ENCODE measurements around the gene SMPD4.
"Not testable (repeated sequence)": the region's sequence is repeated elsewhere in the genome, so short reads cannot be mapped to it uniquely, and the experiment has no call there.

GRCh38 chr2:130127726-130128125 is 53.7 kb downstream of the SMPD4 start:
- not testable (repeated sequence) for TF ChIP-seq POLR2A (IDR thresholded peaks at IDR 0.05)
- TF ChIP-seq, protein P1, sequence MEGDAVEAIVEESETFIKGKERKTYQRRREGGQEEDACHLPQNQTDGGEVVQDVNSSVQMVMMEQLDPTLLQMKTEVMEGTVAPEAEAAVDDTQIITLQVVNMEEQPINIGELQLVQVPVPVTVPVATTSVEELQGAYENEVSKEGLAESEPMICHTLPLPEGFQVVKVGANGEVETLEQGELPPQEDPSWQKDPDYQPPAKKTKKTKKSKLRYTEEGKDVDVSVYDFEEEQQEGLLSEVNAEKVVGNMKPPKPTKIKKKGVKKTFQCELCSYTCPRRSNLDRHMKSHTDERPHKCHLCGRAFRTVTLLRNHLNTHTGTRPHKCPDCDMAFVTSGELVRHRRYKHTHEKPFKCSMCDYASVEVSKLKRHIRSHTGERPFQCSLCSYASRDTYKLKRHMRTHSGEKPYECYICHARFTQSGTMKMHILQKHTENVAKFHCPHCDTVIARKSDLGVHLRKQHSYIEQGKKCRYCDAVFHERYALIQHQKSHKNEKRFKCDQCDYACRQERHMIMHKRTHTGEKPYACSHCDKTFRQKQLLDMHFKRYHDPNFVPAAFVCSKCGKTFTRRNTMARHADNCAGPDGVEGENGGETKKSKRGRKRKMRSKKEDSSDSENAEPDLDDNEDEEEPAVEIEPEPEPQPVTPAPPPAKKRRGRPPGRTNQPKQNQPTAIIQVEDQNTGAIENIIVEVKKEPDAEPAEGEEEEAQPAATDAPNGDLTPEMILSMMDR (IDR thresholded peaks at IDR 0.05), result not testable (repeated sequence)

Measured in lower leg skin (tissue), 3 donors.